Measurements from ENCODE around the gene OR2W3. TPM values are rescaled to one million over a fixed set of nuclear protein-coding genes. Genes with fewer than 3 reads are reported as not detected.

The OR2W3 gene
- not detected in 5 replicates for total RNA-seq (2022; extraction: Qiagen RNA extraction)

GRCh38 chr1:247895163-247895637, at the start of gene OR2W3:
OR2W3 (plus strand) TSS chr1:247895587; CDS start chr1:247895587, 0 bp downstream.

GRCh38 chr1:247857069-247857984, 38.1 kb upstream of the OR2W3 start, which contains the start of gene TRIM58:
TRIM58 (plus strand) TSS chr1:247857187; CDS start chr1:247857247, 60 bp downstream.

GRCh38 chr1:247919952-247920351, 24.6 kb downstream of the OR2W3 start, which contains the start of gene OR2T8:
OR2T8 (plus strand) TSS chr1:247920252; CDS start chr1:247921018, 766 bp downstream.

GRCh38 chr1:247924868-247925267, 29.5 kb downstream of the OR2W3 start, which contains the start of gene OR2AJ1:
OR2AJ1 (plus strand) TSS chr1:247924889; CDS start chr1:247933769, 8,880 bp downstream.

Other genes starting within 250 kb of the OR2W3 start
- gene OR13G1, start 215.8 kb upstream of the OR2W3 start, total RNA-seq (2022; extraction: Qiagen RNA extraction) = not detected in 5 replicates
- not detected in 5 replicates for gene OR6F1, start 178.9 kb upstream of the OR2W3 start, total RNA-seq (2022; extraction: Qiagen RNA extraction)
- not detected in 5 replicates for gene OR14K1, start 157.0 kb upstream of the OR2W3 start, total RNA-seq (2022; extraction: Qiagen RNA extraction)
- not detected in 5 replicates for gene OR14A2, start 147.4 kb upstream of the OR2W3 start, total RNA-seq (2022; extraction: Qiagen RNA extraction)
- gene OR1C1, start 135.0 kb upstream of the OR2W3 start, total RNA-seq (2022; extraction: Qiagen RNA extraction) = not detected in 5 replicates
- not detected in 5 replicates for gene OR14A16, start 71.5 kb upstream of the OR2W3 start, total RNA-seq (2022; extraction: Qiagen RNA extraction)
- not detected in 5 replicates for gene OR11L1, start 53.7 kb upstream of the OR2W3 start, total RNA-seq (2022; extraction: Qiagen RNA extraction)
- not detected in 5 replicates for gene TRIM58, start 38.4 kb upstream of the OR2W3 start, total RNA-seq (2022; extraction: Qiagen RNA extraction)
- not detected in 5 replicates for gene OR2T8, start 24.7 kb downstream of the OR2W3 start, total RNA-seq (2022; extraction: Qiagen RNA extraction)
- not detected in 5 replicates for gene OR2AJ1, start 29.3 kb downstream of the OR2W3 start, total RNA-seq (2022; extraction: Qiagen RNA extraction)
- gene OR2L8, start 53.3 kb downstream of the OR2W3 start, total RNA-seq (2022; extraction: Qiagen RNA extraction) = not detected in 5 replicates
- not detected in 5 replicates for gene OR2AK2, start 69.6 kb downstream of the OR2W3 start, total RNA-seq (2022; extraction: Qiagen RNA extraction)
- not detected in 5 replicates for gene OR2L5, start 118.1 kb downstream of the OR2W3 start, total RNA-seq (2022; extraction: Qiagen RNA extraction)
- gene OR2L2, start 134.5 kb downstream of the OR2W3 start, total RNA-seq (2022; extraction: Qiagen RNA extraction) = 0.02 TPM in 1 of 5 replicates, not detected in the others
- gene OR2L3, start 151.2 kb downstream of the OR2W3 start, total RNA-seq (2022; extraction: Qiagen RNA extraction) = not detected in 5 replicates
- not detected in 5 replicates for gene OR2L13, start 199.6 kb downstream of the OR2W3 start, total RNA-seq (2022; extraction: Qiagen RNA extraction)
- not detected in 5 replicates for gene OR2M5, start 249.6 kb downstream of the OR2W3 start, total RNA-seq (2022; extraction: Qiagen RNA extraction)